K562 (cell line): ENCODE data around the gene SAE1. TPM values are rescaled to one million over a fixed set of nuclear protein-coding genes. Genes with fewer than 3 reads are reported as not detected.

Source experiments
- ARID1B ChIP-seq: fragments of 450-650 bp; IDR thresholded peaks from 2 replicates; pipeline ENCODE4 v1.6.1; 2016; ENCODE audit warnings: antibody characterized with exemption, mild to moderate bottlenecking, inconsistent platforms
- CREBBP ChIP-seq: IDR thresholded peaks from one replicate; pipeline ENCODE4 v1.6.1; 2012; ENCODE audit warnings: low read depth, mild to moderate bottlenecking, control low read depth, inconsistent platforms, low read length
- ELF1 ChIP-seq: fragments of 200-800 bp; sonication (Bioruptor generic); IDR thresholded peaks from 2 replicates; pipeline ENCODE4 v1.6.1; 2016; ENCODE audit warnings: missing genetic modification characterization, missing compliant biosample characterization
- HBP1 ChIP-seq: fragments of 450-650 bp; formaldehyde crosslinking; IDR thresholded peaks from 2 replicates; pipeline ENCODE4 v1.4.0; 2022; ENCODE audit warnings: missing genetic modification characterization
- HDAC1 ChIP-seq, 2 experiments: fragments of 450-650 bp; IDR thresholded peaks; 2 replicates each; pipeline ENCODE4 v1.6.1; 2016 to 2017; ENCODE audit warnings: inconsistent platforms in 1 of 2, mild to moderate bottlenecking in 1 of 2, moderate library complexity in 1 of 2
- HOXB6 ChIP-seq: fragments of 250-450 bp; sonication (Bioruptor Pico); IDR thresholded peaks from 2 replicates; pipeline ENCODE4 v1.5.1; 2022; ENCODE audit warnings: mild to moderate bottlenecking, borderline replicate concordance
- IFI16 ChIP-seq: fragments of 250-450 bp; sonication (Bioruptor Pico); IDR thresholded peaks from 2 replicates; pipeline ENCODE4 v2.1.2; 2022; ENCODE audit warnings: mild to moderate bottlenecking, inconsistent platforms
- KLF10 ChIP-seq: fragments of 250-450 bp; sonication (Bioruptor Pico); IDR thresholded peaks from 2 replicates; pipeline ENCODE4 v1.6.1; 2021; ENCODE audit warnings: matching md5 sums
- KLF6 ChIP-seq: fragments of 250-450 bp; sonication (Bioruptor Pico); IDR thresholded peaks from 2 replicates; pipeline ENCODE4 v1.4.0; 2020; ENCODE audit warnings: mild to moderate bottlenecking, moderate library complexity, borderline replicate concordance
- MECOM ChIP-seq: fragments of 250-450 bp; sonication (Bioruptor Pico); IDR thresholded peaks from 2 replicates; pipeline ENCODE4 v1.8.0; 2022; ENCODE audit warnings: inconsistent platforms
- NFE2 ChIP-seq: IDR thresholded peaks from 2 replicates; pipeline ENCODE4 v1.6.1; 2014; ENCODE audit warnings: antibody characterized with exemption, low read depth
- RBM22 ChIP-seq: fragments of 200-400 bp; formaldehyde crosslinking; IDR thresholded peaks from 2 replicates; pipeline ENCODE4 v1.6.1; 2018; ENCODE audit warnings: low read length, low read depth; ENCODE audit not compliant: poor library complexity, severe bottlenecking
- SP1 ChIP-seq: sonication (generic); formaldehyde crosslinking; IDR thresholded peaks from 2 replicates; pipeline ENCODE4 v1.8.1; 2022; ENCODE audit warnings: mild to moderate bottlenecking, missing genetic modification reagents
- TAL1 ChIP-seq: fragments of 450-650 bp; IDR thresholded peaks from 2 replicates; pipeline ENCODE4 v1.6.1; 2016; ENCODE audit warnings: mild to moderate bottlenecking
- THRAP3 ChIP-seq: fragments of 450-650 bp; IDR thresholded peaks from 2 replicates; pipeline ENCODE4 v1.6.1; 2016; ENCODE audit warnings: mild to moderate bottlenecking, inconsistent platforms, borderline replicate concordance
- TRIM24 ChIP-seq, 2 experiments: fragments of 450-650 bp; IDR thresholded peaks; 2 replicates each; pipeline ENCODE4 v1.6.1; 2016
- ZNF165 ChIP-seq: fragments of 250-450 bp; sonication (Bioruptor Pico); IDR thresholded peaks from 2 replicates; pipeline ENCODE4 v1.4.0; 2020; ENCODE audit warnings: borderline replicate concordance
- ZNF224 ChIP-seq: sonication (generic); formaldehyde crosslinking; IDR thresholded peaks from 2 replicates; pipeline ENCODE4 v1.8.0; 2022; ENCODE audit warnings: mild to moderate bottlenecking, missing genetic modification reagents
- ZNF766 ChIP-seq: fragments of 200-800 bp; sonication (Bioruptor generic); conservative IDR thresholded peaks from 2 replicates; pipeline ENCODE4 v1.6.1; 2016; ENCODE audit warnings: missing genetic modification characterization, missing compliant biosample characterization
- polyA plus RNA-seq, 8 experiments: library from polyadenylated mRNA; depleted of rRNA in 4 of 8; stranded (reverse) in 5 of 8; unstranded in 3 of 8; fragments of >200 nt; fragmentation: Nextera tagmentation in 2 of 8; fragmentation: Illumina TruSeq in 1 of 8; extraction: Ambion mirVana in 2 of 8; extraction: Trizol in 1 of 8; gene quantifications; 2 replicates each; pipeline versions ENCODE4 v1.2.1 to v1.2.3, GENCODE V29; 2011 to 2014; ENCODE audit warnings: inconsistent platforms in 1 of 8, missing spikeins in 1 of 8
- total RNA-seq, 7 experiments: library from RNA; depleted of rRNA in 6 of 7; stranded (reverse); fragments of >200 nt in 6 of 7; fragmentation: Illumina TruSeq in 2 of 7; extraction: Trizol in 2 of 7; gene quantifications; 2 replicates each; pipeline versions ENCODE4 v1.2.1 to v1.2.3, GENCODE V29; 2011 to 2021; ENCODE audit warnings: low replicate concordance in 1 of 7
- TF ChIP-seq, protein P1 (sequence below): fragments of 450-650 bp; IDR thresholded peaks from 2 replicates; pipeline ENCODE4 v1.6.1; 2017; ENCODE audit warnings: mild to moderate bottlenecking, moderate library complexity
- TF ChIP-seq, protein P2 (sequence below): fragments of 450-650 bp; IDR thresholded peaks from 2 replicates; pipeline ENCODE4 v1.6.1; 2017; ENCODE audit warnings: antibody characterized with exemption, mild to moderate bottlenecking

SAE1 gene
- total and polyA plus RNA-seq, 9 of the 15 experiments (the other 6 are each of a cell fraction or from before 2014, with no cell fraction given), result 82.8 to 299 (median 217) TPM

DNA sequence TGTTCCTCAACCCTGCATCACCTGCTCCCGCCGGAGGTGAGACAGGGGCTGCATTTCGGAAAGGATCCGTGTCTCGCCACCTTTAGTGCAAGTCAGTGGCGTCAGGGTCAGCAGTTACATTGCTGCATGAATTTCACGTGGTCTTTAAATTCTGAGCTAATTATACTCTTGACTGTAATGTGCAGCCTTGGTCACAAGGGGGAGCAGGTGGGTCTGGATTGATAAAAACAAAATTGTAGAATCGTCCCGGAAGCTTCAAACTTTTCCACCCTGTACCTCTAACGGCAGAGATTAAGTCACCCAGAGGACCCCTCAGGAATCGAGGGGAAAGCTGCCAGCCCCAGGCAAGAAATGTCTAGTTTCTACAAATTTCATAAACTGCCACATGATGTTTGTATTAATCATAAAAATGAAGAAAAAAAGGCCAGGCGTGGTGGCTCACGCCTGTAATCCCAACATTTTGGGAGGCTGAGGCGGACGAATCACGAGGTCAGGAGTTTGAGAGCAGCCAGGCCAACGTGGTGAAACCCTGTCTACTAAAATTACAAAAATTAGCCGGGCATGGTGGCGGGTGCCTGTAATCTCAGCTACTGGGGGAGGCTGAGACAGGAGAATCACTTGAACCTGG, 80.2 kb downstream of the SAE1 start (continued):
- TF ChIP-seq TAL1, result 0 out of 2 replicates have a peak, but pooled peaks have one; percentile 6
- TF ChIP-seq TRIM24 (IDR thresholded peaks at IDR 0.05), result no peak
- no peak for TF ChIP-seq KLF10 (CRISPR knock-in tag)
- TF ChIP-seq ZNF165, result no peak
- TF ChIP-seq, protein P1, sequence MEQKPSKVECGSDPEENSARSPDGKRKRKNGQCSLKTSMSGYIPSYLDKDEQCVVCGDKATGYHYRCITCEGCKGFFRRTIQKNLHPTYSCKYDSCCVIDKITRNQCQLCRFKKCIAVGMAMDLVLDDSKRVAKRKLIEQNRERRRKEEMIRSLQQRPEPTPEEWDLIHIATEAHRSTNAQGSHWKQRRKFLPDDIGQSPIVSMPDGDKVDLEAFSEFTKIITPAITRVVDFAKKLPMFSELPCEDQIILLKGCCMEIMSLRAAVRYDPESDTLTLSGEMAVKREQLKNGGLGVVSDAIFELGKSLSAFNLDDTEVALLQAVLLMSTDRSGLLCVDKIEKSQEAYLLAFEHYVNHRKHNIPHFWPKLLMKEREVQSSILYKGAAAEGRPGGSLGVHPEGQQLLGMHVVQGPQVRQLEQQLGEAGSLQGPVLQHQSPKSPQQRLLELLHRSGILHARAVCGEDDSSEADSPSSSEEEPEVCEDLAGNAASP, result no peak
- TF ChIP-seq ZNF224 (CRISPR knock-in tag), result no peak
- TF ChIP-seq ARID1B, result peak; percentile 35; the same call in 1 of the 2 replicates
- TF ChIP-seq, protein P2, sequence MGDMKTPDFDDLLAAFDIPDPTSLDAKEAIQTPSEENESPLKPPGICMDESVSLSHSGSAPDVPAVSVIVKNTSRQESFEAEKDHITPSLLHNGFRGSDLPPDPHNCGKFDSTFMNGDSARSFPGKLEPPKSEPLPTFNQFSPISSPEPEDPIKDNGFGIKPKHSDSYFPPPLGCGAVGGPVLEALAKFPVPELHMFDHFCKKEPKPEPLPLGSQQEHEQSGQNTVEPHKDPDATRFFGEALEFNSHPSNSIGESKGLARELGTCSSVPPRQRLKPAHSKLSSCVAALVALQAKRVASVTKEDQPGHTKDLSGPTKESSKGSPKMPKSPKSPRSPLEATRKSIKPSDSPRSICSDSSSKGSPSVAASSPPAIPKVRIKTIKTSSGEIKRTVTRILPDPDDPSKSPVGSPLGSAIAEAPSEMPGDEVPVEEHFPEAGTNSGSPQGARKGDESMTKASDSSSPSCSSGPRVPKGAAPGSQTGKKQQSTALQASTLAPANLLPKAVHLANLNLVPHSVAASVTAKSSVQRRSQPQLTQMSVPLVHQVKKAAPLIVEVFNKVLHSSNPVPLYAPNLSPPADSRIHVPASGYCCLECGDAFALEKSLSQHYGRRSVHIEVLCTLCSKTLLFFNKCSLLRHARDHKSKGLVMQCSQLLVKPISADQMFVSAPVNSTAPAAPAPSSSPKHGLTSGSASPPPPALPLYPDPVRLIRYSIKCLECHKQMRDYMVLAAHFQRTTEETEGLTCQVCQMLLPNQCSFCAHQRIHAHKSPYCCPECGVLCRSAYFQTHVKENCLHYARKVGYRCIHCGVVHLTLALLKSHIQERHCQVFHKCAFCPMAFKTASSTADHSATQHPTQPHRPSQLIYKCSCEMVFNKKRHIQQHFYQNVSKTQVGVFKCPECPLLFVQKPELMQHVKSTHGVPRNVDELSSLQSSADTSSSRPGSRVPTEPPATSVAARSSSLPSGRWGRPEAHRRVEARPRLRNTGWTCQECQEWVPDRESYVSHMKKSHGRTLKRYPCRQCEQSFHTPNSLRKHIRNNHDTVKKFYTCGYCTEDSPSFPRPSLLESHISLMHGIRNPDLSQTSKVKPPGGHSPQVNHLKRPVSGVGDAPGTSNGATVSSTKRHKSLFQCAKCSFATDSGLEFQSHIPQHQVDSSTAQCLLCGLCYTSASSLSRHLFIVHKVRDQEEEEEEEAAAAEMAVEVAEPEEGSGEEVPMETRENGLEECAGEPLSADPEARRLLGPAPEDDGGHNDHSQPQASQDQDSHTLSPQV, result peak; percentile 99
- TF ChIP-seq KLF6 (CRISPR knock-in tag), result peak; percentile 78; the same call in 1 of the 2 replicates
- TF ChIP-seq IFI16 (CRISPR knock-in tag), result peak; percentile 3; the same call in 1 of the 2 replicates
- TF ChIP-seq ZNF766 (CRISPR knock-in tag), result peak; percentile 92
- TF ChIP-seq SP1 (CRISPR knock-in tag), result no peak
- TF ChIP-seq ELF1 (tag), result peak; percentile 70; the same call in 1 of the 2 replicates
- no peak for TF ChIP-seq CREBBP
- no peak for TF ChIP-seq HOXB6
- TF ChIP-seq RBM22, result no peak
- 0 out of 2 replicates have a peak, but pooled peaks have one; percentile 36 for TF ChIP-seq HBP1
- no peak for TF ChIP-seq MECOM (CRISPR knock-in tag)
- TF ChIP-seq THRAP3, result peak; percentile 14; the same call in 1 of the 2 replicates
- no peak for TF ChIP-seq NFE2
- TF ChIP-seq HDAC1 (IDR thresholded peaks at IDR 0.05), result 0 out of 4 replicates have a peak, but pooled peaks of 1 of the 2 experiments have one; percentile 10
